Choroid plexus epithelial cell (primary cell): ENCODE data around the gene DYNLT3.

ENCODE experiments used
- DNase-seq: peaks from one replicate; pipeline ENCODE4 v3.0.0-alpha.2; 2010; ENCODE audit warnings: low read depth
- H3K4me3 ChIP-seq: 2 replicates; pipeline ENCODE4 v1.5.1; 2011; ENCODE audit warnings: low read depth, mild to moderate bottlenecking, control low read depth, low read length, moderate library complexity
- TF ChIP-seq, protein P1 (sequence below): conservative IDR thresholded peaks from 2 replicates; pipeline ENCODE4 v1.5.1; 2011; ENCODE audit warnings: low read depth, mild to moderate bottlenecking, control low read depth, inconsistent platforms, low read length, moderate library complexity

The DYNLT3 gene

DNA sequence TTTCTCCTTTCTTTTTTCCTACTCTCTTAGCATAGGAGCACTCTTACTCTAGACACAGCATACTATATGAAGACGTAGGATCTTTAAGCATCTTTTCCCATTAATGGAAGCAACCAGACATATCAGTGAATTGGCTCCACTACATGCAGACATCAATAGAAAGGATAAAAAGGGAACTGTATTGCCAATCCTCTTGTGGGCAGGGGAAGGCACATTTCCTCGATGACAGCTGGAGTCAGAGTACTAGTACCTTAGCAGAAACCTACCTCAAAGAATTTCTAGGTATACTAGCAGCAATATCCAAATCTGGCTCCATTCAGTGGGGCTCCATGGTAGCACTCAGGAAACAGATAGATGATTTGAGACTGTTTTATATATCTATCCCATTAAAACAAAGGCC is 47.4 kb downstream of the DYNLT3 start:
- no peak for DNase-seq
- no peak overlapping the region for H3K4me3 ChIP-seq
- TF ChIP-seq, protein P1, sequence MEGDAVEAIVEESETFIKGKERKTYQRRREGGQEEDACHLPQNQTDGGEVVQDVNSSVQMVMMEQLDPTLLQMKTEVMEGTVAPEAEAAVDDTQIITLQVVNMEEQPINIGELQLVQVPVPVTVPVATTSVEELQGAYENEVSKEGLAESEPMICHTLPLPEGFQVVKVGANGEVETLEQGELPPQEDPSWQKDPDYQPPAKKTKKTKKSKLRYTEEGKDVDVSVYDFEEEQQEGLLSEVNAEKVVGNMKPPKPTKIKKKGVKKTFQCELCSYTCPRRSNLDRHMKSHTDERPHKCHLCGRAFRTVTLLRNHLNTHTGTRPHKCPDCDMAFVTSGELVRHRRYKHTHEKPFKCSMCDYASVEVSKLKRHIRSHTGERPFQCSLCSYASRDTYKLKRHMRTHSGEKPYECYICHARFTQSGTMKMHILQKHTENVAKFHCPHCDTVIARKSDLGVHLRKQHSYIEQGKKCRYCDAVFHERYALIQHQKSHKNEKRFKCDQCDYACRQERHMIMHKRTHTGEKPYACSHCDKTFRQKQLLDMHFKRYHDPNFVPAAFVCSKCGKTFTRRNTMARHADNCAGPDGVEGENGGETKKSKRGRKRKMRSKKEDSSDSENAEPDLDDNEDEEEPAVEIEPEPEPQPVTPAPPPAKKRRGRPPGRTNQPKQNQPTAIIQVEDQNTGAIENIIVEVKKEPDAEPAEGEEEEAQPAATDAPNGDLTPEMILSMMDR: no peak

DNA sequence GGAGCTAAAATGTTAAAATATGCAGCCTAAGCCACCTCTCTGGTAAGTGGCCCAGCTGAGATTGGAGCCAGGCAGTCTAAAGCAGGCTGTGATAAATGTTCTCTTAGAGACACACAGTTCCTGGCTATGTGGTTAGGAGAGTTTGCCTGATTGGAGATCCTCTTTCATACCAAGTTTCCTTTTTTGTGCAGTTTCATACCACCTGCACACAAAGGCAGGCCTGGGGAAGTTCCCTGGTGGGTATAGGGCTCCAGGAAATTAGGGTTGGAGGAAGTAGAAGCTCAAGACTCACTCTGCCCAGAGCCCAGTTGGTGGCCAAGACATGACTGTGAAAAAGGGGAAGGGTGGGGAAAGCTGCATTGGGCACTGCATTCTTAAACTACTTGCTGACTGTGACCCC is 50.6 kb downstream of the DYNLT3 start:
- DNase-seq: no peak
- TF ChIP-seq, protein P1: no peak
- no peak overlapping the region for H3K4me3 ChIP-seq

DNA sequence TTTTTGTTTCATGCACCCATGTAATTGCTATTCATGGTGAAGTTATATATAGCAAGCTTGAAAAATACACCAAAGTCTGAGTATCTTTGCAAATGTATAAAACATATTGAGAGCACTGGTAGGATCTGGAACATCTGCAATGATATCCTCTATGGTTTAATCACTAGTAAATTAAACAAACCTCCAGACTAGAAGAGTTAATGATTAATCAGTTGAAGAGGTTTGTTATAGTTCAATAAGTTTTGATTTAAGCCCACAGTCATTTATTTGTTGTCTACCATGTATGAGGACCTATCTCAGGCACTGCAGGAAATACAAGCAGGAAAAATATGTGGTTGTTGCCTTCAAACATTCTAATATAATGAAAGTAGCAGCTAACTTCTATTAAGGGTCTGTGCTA is 51.1 kb downstream of the DYNLT3 start:
- TF ChIP-seq, protein P1: no peak
- no peak for DNase-seq
- H3K4me3 ChIP-seq: no peak overlapping the region
